Activated T-helper 2 cell treated with anti-CD3 and anti-CD28 coated beads, Interferon-gamma antibody, Interleukin-2, Interleukin-4, amounts not matched to agents 10 μg/mL and 5 μg/mL and 100 μg/mL, durations not matched to agents 14 hours and 24 hours and 36 hours (primary cell): ENCODE measurements around the gene ZNF582. TPM values are rescaled to one million over a fixed set of nuclear protein-coding genes. Genes with fewer than 3 reads are reported as not detected.

Experiments used
- DNase-seq: peaks from one replicate; pipeline ENCODE4 v3.0.0; 2021; ENCODE audit warnings: low spot score
- H3K27ac Mint-ChIP-seq: one replicate; pipeline ENCODE4 v1.8.0; 2021; ENCODE audit warnings: mixed read lengths
- H3K27me3 Mint-ChIP-seq: one replicate; pipeline ENCODE4 v1.8.0; 2021; ENCODE audit warnings: low read depth, mixed read lengths
- H3K36me3 Mint-ChIP-seq: one replicate; pipeline ENCODE4 v1.8.0; 2021; ENCODE audit warnings: low read depth, mixed read lengths
- H3K4me1 Mint-ChIP-seq: one replicate; pipeline ENCODE4 v1.8.0; 2021; ENCODE audit warnings: low read depth, mixed read lengths
- H3K4me3 Mint-ChIP-seq: one replicate; pipeline ENCODE4 v1.8.0; 2021; ENCODE audit warnings: low read depth, mild to moderate bottlenecking, moderate library complexity, mixed read lengths
- H3K9me3 Mint-ChIP-seq: one replicate; pipeline ENCODE4 v1.8.0; 2021; ENCODE audit warnings: mixed read lengths
- intact Hi-C: fragments of 100-400 bp; cut with micrococcal nuclease; formaldehyde crosslinking; loops from one replicate; pipeline ENCODE4 v1.15.1; 2023
- total RNA-seq: library from RNA; stranded (reverse); gene quantifications from 2 replicates; pipeline ENCODE4 v1.2.3, GENCODE V29; 2022

The ZNF582 gene
- total RNA-seq: 1.3 and 1.4 TPM in 2 replicates

DNA sequence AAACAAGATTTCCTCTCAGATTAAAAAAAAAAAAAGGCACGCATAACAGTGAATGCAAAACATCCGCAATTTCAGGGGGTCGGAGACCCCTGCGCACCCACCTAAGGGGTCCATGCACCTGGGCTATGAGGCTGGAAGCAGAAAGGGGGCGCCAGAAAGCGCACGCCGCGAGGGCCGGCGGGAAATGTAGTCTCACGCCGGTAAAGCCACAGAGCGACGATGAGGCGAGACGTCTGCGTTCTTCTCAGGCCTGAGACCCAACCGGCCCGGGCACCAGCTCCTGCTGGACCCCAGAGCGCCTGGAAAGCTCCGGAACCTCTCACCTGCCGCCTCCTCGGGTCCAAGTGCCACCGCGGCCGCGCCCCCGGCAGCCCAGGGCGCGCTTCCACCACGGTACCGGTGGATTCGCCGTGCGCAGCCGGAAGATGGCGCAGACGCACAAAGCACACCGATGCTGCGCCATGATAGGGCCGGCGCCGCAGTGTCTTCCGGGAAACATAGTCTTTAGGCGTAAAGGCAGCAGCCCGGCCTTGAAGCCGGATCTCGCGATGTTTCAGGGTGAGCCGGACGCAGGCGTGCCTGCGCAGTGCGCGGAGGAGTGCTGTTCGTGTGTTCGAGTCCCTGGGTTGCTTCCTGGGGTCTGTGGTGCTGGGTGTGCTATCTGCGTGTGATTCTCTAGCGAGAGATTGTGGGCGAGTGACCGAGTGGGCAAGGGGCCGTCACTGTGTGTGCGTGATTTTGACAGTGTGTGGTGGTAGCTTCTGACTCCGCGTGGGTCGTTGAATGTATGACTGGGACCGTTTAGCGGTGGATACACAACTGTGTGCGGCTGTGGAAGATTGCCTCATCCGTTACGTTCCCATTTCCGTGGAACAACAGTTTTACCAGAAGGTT lies at the start of gene ZNF582:
ZNF582 (minus strand) TSS at position 416 of the 894 bp plus-strand sequence. CDS start 1,782 bp downstream, outside the sequence.
- H3K4me1 Mint-ChIP-seq: peaks cover 3% of the 10 kb centered on the region
- peak within 1 kb of the TSS; percentile 85 for H3K4me3 Mint-ChIP-seq
- no peaks in the 10 kb centered on the region for H3K27me3 Mint-ChIP-seq
- peaks cover 76% of the 10 kb centered on the region for H3K9me3 Mint-ChIP-seq
- peak within 1 kb of the TSS; percentile 85 for H3K27ac Mint-ChIP-seq
- DNase-seq: peak; percentile 85
- H3K36me3 Mint-ChIP-seq: peaks cover 47% of the 10 kb centered on the region
- intact Hi-C loops: loop anchor here (1.0 to 10.0 kb wide), 2 partner anchors 11 to 1761 kb away; partner anchors contain the start of genes ZNF329 and ZNF583

DNA sequence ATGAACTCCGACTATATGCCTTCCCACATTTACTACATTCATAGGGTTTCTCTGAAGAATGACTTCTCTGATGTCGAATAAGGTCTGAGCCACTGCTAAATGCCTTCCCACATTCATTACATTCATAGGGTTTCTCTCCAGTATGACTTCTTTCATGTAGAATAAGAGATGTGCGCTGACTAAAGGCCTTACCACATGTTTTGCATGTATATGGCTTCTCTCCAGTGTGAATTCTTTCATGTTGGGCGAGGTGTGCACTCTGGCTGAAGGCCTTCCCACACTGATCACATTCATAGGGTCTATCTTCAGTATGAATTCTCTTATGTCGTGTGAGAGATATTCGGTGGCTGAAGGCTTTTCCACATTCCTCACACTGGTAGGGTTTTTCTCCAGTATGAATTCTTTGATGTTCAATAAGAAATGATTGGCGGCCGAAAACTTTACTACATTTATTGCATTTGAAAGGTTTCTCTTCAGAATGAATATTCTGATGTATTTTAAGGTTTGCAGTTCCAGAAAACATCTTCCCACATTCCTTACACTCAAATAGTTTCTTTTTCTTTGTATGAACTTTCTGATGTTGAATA lies 48.0 kb upstream of the ZNF582 start:
- intact Hi-C loops: no loop called here

DNA sequence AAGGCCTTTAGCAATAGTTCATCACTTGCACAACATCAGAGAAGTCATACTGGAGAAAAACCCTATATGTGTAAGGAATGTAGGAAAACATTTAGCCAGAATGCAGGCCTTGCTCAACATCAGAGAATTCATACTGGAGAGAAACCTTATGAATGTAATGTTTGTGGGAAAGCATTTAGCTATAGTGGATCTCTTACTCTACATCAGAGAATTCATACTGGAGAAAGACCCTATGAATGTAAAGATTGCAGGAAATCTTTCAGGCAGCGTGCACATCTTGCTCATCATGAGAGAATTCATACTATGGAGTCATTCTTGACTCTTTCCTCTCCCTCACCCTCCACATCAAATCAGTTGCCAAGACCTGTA lies 30.6 kb upstream of the ZNF582 start:
- Mint-ChIP-seq H3K9me3 (peaks cover 92% of the 10 kb centered on the region), H3K36me3 (peaks cover 48% of the 10 kb centered on the region), H3K27ac (no peak overlapping the region), H3K27me3 (no peaks in the 10 kb centered on the region), H3K4me3 (no peak overlapping the region), H3K4me1 (no peaks in the 10 kb centered on the region)
- no peak for DNase-seq
- intact Hi-C loops: no loop called here

More for the DNA sequence above, 48.0 kb upstream of the ZNF582 start:
- H3K4me1 Mint-ChIP-seq: no peaks in the 10 kb centered on the region
- H3K9me3 Mint-ChIP-seq: peaks cover 65% of the 10 kb centered on the region
- H3K27me3 Mint-ChIP-seq: no peaks in the 10 kb centered on the region
- no peaks in the 10 kb centered on the region for H3K36me3 Mint-ChIP-seq
- no peak overlapping the region for H3K4me3 Mint-ChIP-seq
- no peak for DNase-seq
- no peak overlapping the region for H3K27ac Mint-ChIP-seq

DNA sequence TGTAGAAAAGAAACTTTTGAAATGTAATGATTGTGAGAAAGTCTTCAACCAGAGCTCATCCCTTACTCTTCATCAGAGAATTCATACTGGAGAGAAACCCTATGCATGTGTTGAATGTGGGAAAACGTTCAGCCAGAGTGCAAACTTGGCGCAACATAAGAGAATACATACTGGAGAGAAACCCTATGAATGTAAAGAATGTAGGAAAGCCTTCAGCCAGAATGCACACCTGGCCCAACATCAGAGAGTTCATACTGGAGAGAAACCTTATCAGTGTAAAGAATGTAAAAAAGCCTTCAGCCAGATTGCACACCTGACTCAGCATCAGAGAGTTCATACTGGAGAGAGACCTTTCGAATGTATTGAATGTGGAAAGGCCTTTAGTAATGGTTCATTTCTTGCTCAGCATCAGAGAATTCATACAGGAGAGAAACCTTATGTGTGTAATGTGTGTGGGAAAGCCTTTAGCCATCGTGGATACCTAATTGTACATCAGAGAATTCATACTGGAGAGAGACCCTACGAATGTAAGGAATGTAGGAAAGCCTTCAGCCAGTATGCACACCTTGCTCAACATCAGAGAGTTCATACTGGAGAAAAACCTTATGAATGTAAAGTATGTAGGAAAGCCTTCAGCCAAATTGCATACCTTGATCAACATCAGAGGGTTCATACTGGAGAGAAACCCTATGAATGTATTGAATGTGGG lies 30.1 kb upstream of the ZNF582 start:
- peaks cover 94% of the 10 kb centered on the region for H3K9me3 Mint-ChIP-seq
- no peak for DNase-seq
- no peaks in the 10 kb centered on the region for H3K27me3 Mint-ChIP-seq
- H3K4me3 Mint-ChIP-seq: no peak overlapping the region
- H3K4me1 Mint-ChIP-seq: no peaks in the 10 kb centered on the region
- intact Hi-C loops: no loop called here
- peaks cover 54% of the 10 kb centered on the region for H3K36me3 Mint-ChIP-seq
- H3K27ac Mint-ChIP-seq: no peak overlapping the region

DNA sequence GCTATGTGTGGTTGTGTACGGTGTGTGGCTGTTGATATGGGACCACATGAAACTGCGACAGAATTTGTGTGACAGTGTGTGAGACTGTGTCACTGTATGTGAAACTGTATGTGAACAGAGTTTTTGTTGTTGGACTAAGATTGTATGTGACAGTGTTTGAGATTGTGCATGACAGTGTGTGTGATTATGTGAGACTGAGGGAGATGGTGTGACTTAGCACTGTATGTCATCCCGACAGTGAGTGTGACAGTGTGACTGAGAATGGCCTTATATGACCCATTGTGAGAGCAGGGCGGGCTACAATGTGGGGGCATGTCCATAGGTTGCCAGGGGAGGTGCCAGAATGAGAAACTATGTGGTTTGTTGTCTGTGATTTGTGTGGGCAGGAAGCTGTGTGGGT lies 11.7 kb upstream of the ZNF582 start:
- no peak overlapping the region for H3K27ac Mint-ChIP-seq
- no peaks in the 10 kb centered on the region for H3K27me3 Mint-ChIP-seq
- peaks cover 14% of the 10 kb centered on the region for H3K4me1 Mint-ChIP-seq
- H3K9me3 Mint-ChIP-seq: peaks cover 70% of the 10 kb centered on the region
- DNase-seq: no peak
- H3K36me3 Mint-ChIP-seq: peaks cover 60% of the 10 kb centered on the region
- intact Hi-C loops: loop anchor here (10.0 kb wide), 2 partner anchors 90 to 160 kb away; partner anchors contain the start of genes ZNF470 and ZSCAN5A
- H3K4me3 Mint-ChIP-seq: peak overlapping the region; percentile 85

DNA sequence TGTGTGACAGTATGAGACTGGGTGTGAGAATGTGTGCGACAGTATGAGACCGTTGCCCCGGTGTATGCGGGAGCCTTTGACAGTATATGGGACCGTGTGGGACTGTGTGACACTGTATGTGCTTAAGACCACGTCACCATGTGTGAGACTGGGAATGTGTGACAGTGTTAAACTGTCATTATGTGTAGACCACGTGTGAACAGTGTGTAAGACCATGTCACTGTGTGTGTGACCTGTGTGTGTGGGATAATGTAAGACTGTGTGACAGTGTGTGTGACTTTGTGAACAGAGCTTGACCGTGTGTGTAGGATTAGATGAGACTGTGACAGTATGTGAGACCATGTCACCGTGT lies 11.3 kb upstream of the ZNF582 start:
- Mint-ChIP-seq H3K27me3 (no peaks in the 10 kb centered on the region), H3K4me3 (peak overlapping the region; percentile 85), H3K36me3 (peaks cover 57% of the 10 kb centered on the region), H3K27ac (peak overlapping the region; percentile 60), H3K9me3 (peaks cover 70% of the 10 kb centered on the region), H3K4me1 (peaks cover 14% of the 10 kb centered on the region)
- no peak for DNase-seq
- intact Hi-C loops: loop anchor here (1.0 to 10.0 kb wide), 3 partner anchors 11 to 160 kb away; partner anchors contain the start of genes ZNF470, ZNF582 and ZSCAN5A

DNA sequence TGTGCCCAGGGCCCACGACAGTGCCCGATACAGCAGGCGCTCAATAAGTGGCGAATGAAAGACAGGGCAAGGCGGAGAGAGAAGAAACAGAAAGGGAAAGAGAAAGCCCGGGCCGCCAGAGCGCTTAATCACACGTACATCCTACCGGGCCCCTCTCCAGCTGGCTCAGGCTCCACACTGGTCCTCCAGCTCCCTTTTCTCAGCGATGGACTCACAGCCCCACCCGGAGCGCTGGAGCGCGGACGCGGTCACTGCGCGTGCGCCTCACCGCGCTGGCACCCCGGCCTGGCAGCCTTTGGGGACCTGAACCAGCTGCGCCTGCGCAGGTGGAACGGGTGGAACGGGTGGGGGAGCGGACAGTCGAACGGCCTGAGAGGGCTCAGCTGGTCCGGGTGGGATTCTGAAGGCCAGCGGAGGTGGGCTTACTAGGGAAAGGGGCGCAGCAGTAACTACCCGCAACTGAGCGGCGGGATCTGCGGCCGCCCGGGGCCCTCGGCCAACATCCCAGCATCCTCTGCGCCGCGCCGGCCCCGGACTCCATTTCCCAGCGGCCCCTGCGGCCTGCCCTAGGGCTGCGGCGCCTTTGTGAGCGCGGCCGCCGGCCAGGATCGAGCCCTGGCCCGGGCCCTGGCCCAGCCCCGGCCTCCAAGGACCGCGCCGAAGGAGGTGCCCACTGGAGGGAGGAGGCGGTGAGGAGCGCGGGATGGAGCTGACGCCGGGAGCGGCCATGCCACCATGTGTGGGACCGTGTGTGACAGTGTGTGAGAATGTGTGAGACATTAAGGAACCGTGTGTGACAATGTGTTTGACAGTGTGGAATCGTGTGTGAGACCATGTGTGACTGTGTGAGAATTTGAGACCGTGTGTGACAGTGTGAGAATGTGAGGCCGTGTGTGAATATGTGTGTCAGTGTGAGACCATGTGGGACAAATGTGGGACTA lies 10.7 kb upstream of the ZNF582 start, which contains the start of gene ZNF583:
ZNF583 (plus strand) TSS at position 569 of the 941 bp plus-strand sequence. CDS start 2,783 bp downstream, outside the sequence.
- Mint-ChIP-seq H3K27ac (peak within 1 kb of the TSS; percentile 96), H3K27me3 (no peaks in the 10 kb centered on the region), H3K4me1 (peaks cover 14% of the 10 kb centered on the region), H3K4me3 (peak within 1 kb of the TSS; percentile 85), H3K9me3 (peaks cover 74% of the 10 kb centered on the region), H3K36me3 (peaks cover 59% of the 10 kb centered on the region)
- peak; percentile 86 for DNase-seq
- intact Hi-C loops: loop anchor here (1.0 to 10.0 kb wide), 3 partner anchors 11 to 161 kb away; partner anchors contain the start of genes ZNF470, ZNF582 and ZSCAN5A

DNA sequence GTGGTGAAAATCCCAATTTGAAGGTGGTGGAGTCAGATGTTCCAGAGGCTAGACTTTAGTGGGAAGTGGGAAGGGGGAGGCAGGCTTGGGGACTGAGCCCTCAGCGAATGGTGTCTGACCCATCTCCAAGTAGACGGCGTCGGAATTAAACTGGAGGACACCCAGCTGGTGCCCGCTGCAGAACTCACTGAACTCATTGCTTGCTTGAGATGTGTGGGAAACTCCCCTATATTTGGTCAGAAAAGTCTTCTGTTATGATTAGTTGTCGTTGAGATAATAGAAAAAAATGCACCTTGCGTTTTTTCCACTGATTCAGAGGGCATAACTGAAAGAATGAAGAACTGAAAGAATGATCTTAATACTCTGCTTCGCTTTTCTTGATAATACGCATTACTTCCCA lies 9.9 kb upstream of the ZNF582 start:
- H3K4me3 Mint-ChIP-seq: peak overlapping the region; percentile 85
- no peak for DNase-seq
- H3K27me3 Mint-ChIP-seq: no peaks in the 10 kb centered on the region
- intact Hi-C loops: loop anchor here (10.0 kb wide), 2 partner anchors 88 to 162 kb away; partner anchors contain the start of genes ZNF470 and ZSCAN5A
- H3K36me3 Mint-ChIP-seq: peaks cover 53% of the 10 kb centered on the region
- peak overlapping the region; percentile 96 for H3K27ac Mint-ChIP-seq
- H3K4me1 Mint-ChIP-seq: peaks cover 14% of the 10 kb centered on the region
- H3K9me3 Mint-ChIP-seq: peaks cover 69% of the 10 kb centered on the region

DNA sequence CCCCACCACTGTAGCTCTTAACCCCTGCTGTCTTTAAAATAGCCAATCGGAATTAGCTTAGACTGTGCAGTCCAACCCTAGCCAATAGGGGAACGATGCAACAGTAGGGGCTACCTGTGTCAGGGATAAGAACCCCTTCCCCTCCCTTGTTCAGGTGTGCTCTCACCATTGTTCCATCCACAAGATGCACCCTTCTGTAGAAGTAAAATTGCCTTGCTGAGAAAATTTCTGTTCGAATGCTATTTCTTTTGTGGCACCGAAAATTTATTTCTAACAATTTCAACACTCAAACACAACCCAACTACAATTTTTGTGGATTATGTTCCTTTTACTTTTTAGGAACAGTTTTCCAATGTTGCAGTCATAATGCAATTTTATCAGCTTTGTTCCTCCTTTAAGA lies 7.2 kb upstream of the ZNF582 start:
- no peaks in the 10 kb centered on the region for H3K27me3 Mint-ChIP-seq
- intact Hi-C loops: loop anchor here (10.0 kb wide), 2 partner anchors 86 to 164 kb away; partner anchors contain the start of genes ZNF470 and ZSCAN5A
- peaks cover 14% of the 10 kb centered on the region for H3K4me1 Mint-ChIP-seq
- peaks cover 44% of the 10 kb centered on the region for H3K36me3 Mint-ChIP-seq
- H3K9me3 Mint-ChIP-seq: peaks cover 70% of the 10 kb centered on the region
- DNase-seq: no peak
- H3K27ac Mint-ChIP-seq: no peak overlapping the region
- H3K4me3 Mint-ChIP-seq: no peak overlapping the region

DNA sequence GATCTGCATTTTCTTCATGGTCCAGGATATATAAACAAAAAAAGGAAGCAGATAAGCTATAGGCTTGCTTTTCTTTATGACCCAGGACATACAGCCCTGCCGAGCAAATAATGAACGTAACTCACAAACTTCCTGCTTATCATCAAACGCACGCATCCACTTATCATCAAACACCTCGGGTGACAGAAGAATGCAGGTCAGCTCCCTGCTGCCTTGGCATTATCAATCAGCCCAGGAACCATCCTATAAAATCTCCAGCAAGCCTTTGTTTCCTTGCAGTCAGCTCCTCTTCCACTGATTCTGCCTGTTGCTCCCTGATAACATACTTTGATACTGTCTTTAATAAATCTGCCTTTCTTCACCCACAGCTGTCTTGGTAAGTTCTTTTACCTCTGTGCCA lies 5.5 kb upstream of the ZNF582 start:
- H3K27me3 Mint-ChIP-seq: no peaks in the 10 kb centered on the region
- H3K27ac Mint-ChIP-seq: no peak overlapping the region
- intact Hi-C loops: loop anchor here (10.0 kb wide), 1 partner anchor 1756 kb away; the partner anchor contains the start of gene ZNF329
- peaks cover 5% of the 10 kb centered on the region for H3K4me1 Mint-ChIP-seq
- no peak for DNase-seq
- no peak overlapping the region for H3K4me3 Mint-ChIP-seq
- H3K9me3 Mint-ChIP-seq: peaks cover 74% of the 10 kb centered on the region
- H3K36me3 Mint-ChIP-seq: peaks cover 45% of the 10 kb centered on the region

DNA sequence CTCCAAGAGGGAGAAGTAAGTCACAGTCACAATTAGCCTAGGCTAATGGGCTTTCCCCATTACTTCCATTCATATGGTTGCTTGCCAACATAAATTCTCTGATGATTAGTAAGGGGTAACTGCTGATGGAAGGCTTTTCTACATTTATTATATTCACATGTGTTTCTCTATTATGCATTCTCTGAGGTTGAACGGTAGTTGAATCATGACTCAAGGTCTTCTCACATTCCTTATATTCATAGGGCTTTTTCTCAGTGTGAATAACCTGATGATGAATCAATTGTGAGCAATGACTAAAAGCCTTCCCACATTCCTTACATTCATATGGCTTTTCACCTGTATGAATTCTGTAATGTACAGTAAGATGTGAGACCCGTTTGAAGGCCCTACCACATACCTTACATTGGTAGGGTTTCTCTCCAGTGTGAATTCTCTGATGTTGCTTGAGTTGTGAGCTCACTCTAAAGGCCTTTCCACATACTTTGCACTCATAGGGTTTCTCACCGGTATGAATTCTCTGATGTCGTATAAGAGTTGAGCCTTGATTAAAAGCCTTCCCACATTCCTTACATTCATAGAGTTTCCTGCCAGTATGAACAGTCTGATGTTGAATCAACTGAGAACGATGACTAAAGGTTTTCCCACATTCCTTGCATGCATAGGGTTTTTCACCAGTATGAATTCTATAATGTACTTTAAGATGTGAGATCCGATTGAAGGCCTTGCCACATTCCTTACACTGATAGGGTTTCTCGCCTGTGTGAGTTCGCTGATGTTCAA lies 9.3 kb downstream of the ZNF582 start:
- Mint-ChIP-seq H3K27me3 (no peaks in the 10 kb centered on the region), H3K4me3 (no peak overlapping the region), H3K36me3 (peaks cover 11% of the 10 kb centered on the region), H3K27ac (no peak overlapping the region), H3K4me1 (no peaks in the 10 kb centered on the region), H3K9me3 (peaks cover 80% of the 10 kb centered on the region)
- DNase-seq: no peak
- intact Hi-C loops: no loop called here
